Hepatocyte (in vitro differentiated cells): ENCODE results near the gene CPHXL2.

Source experiments
- EZH2 ChIP-seq: fragments of 200-600 bp; sonication (generic); IDR thresholded peaks from 2 replicates; pipeline ENCODE4 v1.6.1; 2016; ENCODE audit warnings: antibody characterized with exemption, mild to moderate bottlenecking, borderline replicate concordance
- TF ChIP-seq, protein P1 (sequence below): fragments of 200-600 bp; sonication (generic); IDR thresholded peaks from 2 replicates; pipeline ENCODE4 v1.5.1; 2016; ENCODE audit warnings: antibody characterized with exemption, mild to moderate bottlenecking; ENCODE audit not compliant: poor library complexity

DNA sequence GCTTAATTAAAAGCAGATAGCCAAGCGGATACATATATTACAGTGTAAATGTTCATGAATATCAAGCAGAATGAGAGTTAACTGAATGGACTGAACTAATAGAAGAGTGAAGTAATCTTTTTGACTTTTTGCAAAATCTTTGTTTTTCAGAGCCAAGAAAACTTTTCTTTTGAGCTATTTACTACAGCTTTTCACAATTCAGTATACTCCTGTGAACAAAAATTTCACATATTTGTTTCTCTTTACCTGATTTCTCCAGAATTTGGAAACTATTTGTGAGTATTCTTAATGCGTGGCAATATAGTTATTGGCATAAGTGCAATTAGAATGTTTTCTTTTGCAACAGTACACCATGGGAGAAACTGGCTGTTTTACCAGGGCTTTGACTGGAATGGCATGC, 33.5 kb upstream of the CPHXL2 start:
- TF ChIP-seq, protein P1, sequence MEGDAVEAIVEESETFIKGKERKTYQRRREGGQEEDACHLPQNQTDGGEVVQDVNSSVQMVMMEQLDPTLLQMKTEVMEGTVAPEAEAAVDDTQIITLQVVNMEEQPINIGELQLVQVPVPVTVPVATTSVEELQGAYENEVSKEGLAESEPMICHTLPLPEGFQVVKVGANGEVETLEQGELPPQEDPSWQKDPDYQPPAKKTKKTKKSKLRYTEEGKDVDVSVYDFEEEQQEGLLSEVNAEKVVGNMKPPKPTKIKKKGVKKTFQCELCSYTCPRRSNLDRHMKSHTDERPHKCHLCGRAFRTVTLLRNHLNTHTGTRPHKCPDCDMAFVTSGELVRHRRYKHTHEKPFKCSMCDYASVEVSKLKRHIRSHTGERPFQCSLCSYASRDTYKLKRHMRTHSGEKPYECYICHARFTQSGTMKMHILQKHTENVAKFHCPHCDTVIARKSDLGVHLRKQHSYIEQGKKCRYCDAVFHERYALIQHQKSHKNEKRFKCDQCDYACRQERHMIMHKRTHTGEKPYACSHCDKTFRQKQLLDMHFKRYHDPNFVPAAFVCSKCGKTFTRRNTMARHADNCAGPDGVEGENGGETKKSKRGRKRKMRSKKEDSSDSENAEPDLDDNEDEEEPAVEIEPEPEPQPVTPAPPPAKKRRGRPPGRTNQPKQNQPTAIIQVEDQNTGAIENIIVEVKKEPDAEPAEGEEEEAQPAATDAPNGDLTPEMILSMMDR, result no peak
- TF ChIP-seq EZH2, result no peak
